T-cell (primary cell): ENCODE data around the gene PARD3B. TPM values are rescaled to one million over a fixed set of nuclear protein-coding genes. Genes with fewer than 3 reads are reported as not detected.

Experiments
- ATAC-seq, 4 experiments: fragments of 200-7000 bp in 3 of 4; fragments of 150-1000 bp in 1 of 4; cut with Tn5 transposase; replicated peaks in 1 of 4; 1 replicate in 3 of 4; 2 replicates in 1 of 4; pipeline ENCODE4 v1.10.0; 2021; ENCODE audit warnings: moderate library complexity in 3 of 4, mild to moderate bottlenecking in 2 of 4, moderate number of reproducible peaks in 1 of 4
- CTCF ChIA-PET, 2 donors: fragments of 300-600 bp; sonication (Branson Sonifier 250); formaldehyde crosslinking; loops; one replicate each; lab custom pipeline; 2022; ENCODE audit warnings: antibody characterized with exemption in 2 of 2; lab: Charles Lee
- POLR2A ChIA-PET, 2 donors: fragments of 300-600 bp; sonication (Branson Sonifier 250); formaldehyde crosslinking; loops; one replicate each; lab custom pipeline; 2022; ENCODE audit warnings: antibody characterized with exemption in 2 of 2; lab: Charles Lee
- DNase-seq, 35 experiments: peaks; one replicate each; pipeline versions ENCODE4 v3.0.0 to v3.0.0-alpha.2; 2013 to 2023
- H3K27ac ChIP-seq: one replicate; pipeline ENCODE4 v1.5.1; 2013; ENCODE audit warnings: low read length
- H3K27me3 ChIP-seq, 2 experiments: replicated peaks in 1 of 2; 1 replicate in 1 of 2; 2 replicates in 1 of 2; pipeline versions ENCODE4 v1.6.1 to v1.7.0; 2013; ENCODE audit warnings: low read length in 1 of 2, mixed read lengths in 1 of 2; ENCODE audit not compliant: control insufficient read depth in 2 of 2, insufficient read depth in 2 of 2; ENCODE audit errors: extremely low read depth in 1 of 2
- H3K36me3 ChIP-seq, 2 donors: 1 replicate in 1 of 2; 2 replicates in 1 of 2; pipeline versions ENCODE4 v1.6.1 to v1.7.0; 2013; ENCODE audit warnings: low read length in 1 of 2; ENCODE audit not compliant: control insufficient read depth in 2 of 2, insufficient read depth in 1 of 2; ENCODE audit errors: extremely low read depth in 1 of 2
- H3K4me1 ChIP-seq, 2 experiments: 1 replicate in 1 of 2; 2 replicates in 1 of 2; pipeline versions ENCODE4 v1.6.1 to v1.7.0; 2013; ENCODE audit warnings: low read length in 2 of 2, mixed read lengths in 1 of 2; ENCODE audit not compliant: insufficient read depth in 2 of 2, control insufficient read depth in 1 of 2; ENCODE audit errors: extremely low read depth in 1 of 2
- H3K4me3 ChIP-seq, 2 donors: 1 replicate in 1 of 2; 2 replicates in 1 of 2; pipeline versions ENCODE4 v1.5.1 to v1.7.0; 2013; ENCODE audit warnings: mild to moderate bottlenecking in 2 of 2, low read length in 1 of 2, moderate library complexity in 1 of 2; ENCODE audit not compliant: control insufficient read depth in 1 of 2; ENCODE audit errors: extremely low read depth in 1 of 2
- H3K9me3 ChIP-seq: 2 replicates; pipeline ENCODE4 v1.7.0; 2013
- H3K27ac Mint-ChIP-seq, 2 donors: one replicate each; pipeline ENCODE4 v1.8.0; 2020 to 2021; ENCODE audit warnings: mild to moderate bottlenecking in 2 of 2, mixed read lengths in 2 of 2
- H3K27me3 Mint-ChIP-seq, 2 donors: one replicate each; pipeline ENCODE4 v1.8.0; 2021 to 2022; ENCODE audit warnings: mixed read lengths in 2 of 2
- H3K36me3 Mint-ChIP-seq: one replicate; pipeline ENCODE4 v1.8.0; 2021; ENCODE audit warnings: mixed read lengths
- H3K4me1 Mint-ChIP-seq, 3 donors: one replicate each; pipeline ENCODE4 v1.8.0; 2020 to 2022; ENCODE audit warnings: mixed read lengths in 3 of 3, mild to moderate bottlenecking in 1 of 3
- H3K4me3 Mint-ChIP-seq, 3 donors: one replicate each; pipeline ENCODE4 v1.8.0; 2020 to 2022; ENCODE audit warnings: mild to moderate bottlenecking in 3 of 3, mixed read lengths in 3 of 3, moderate library complexity in 3 of 3
- H3K9me3 Mint-ChIP-seq, 3 donors: one replicate each; pipeline ENCODE4 v1.8.0; 2020 to 2022; ENCODE audit warnings: mixed read lengths in 3 of 3
- WGBS: methylation state at CpG from one replicate; pipeline ENCODE4 v1.1.5; 2013; ENCODE audit warnings: missing lambda C conversion rate; ENCODE audit not compliant: insufficient coverage; 5-methylcytosine and 5-hydroxymethylcytosine counted together
- total RNA-seq, 35 experiments: library from RNA in 6 of 35; stranded (reverse) in 6 of 35; fragments of 120-200 nt in 1 of 35; gene quantifications; one replicate each; pipeline versions ENCODE4 v1.2.1 to v1.2.4 and lab custom pipeline; 2013 to 2026

PARD3B gene
- total RNA-seq, 5 donors from 2014 or later (not counting 1 experiment from before 2014, with no cell fraction given): 0.75 to 2.0 (median 1.6) TPM

- Mint-ChIP-seq H3K27me3 (no peaks in the 10 kb centered on the region), H3K36me3 (no peaks in the 10 kb centered on the region), H3K9me3 (peaks cover 0 to 4% (median 3%) of the 10 kb centered on the region in 3 donors), H3K27ac (no peak overlapping the region), H3K4me1 (peaks cover 6 to 7% (median 7%) of the 10 kb centered on the region in 3 donors), H3K4me3 (no peak overlapping the region)
- Histone ChIP-seq H3K4me3 (no peak overlapping the region), H3K36me3 (no peaks in the 10 kb centered on the region), H3K9me3 (no peaks in the 10 kb centered on the region), H3K27me3 (no peaks in the 10 kb centered on the region), H3K27ac (no peak overlapping the region), H3K4me1 (no peaks in the 10 kb centered on the region)
- DNase-seq: no peak
- no peak for ATAC-seq
- no CpG with 5 or more reads among the region's 1 CpG for WGBS
- ChIA-PET CTCF (no interaction called here), POLR2A (no interaction called here)
Observed at GRCh38 chr2:205141381-205141780, 596.1 kb downstream of the PARD3B start.

- no peak overlapping the region for H3K4me3 Mint-ChIP-seq
- DNase-seq: no peak
- no peaks in the 10 kb centered on the region for H3K27me3 Mint-ChIP-seq
- Histone ChIP-seq H3K4me1 (no peaks in the 10 kb centered on the region), H3K27ac (no peak overlapping the region), H3K4me3 (no peak overlapping the region), H3K36me3 (no peaks in the 10 kb centered on the region), H3K9me3 (no peaks in the 10 kb centered on the region), H3K27me3 (no peaks in the 10 kb centered on the region)
- WGBS: 97% methylated on average over 4 of the region's 6 CpGs
- H3K4me1 Mint-ChIP-seq: no peaks in the 10 kb centered on the region
- POLR2A ChIA-PET: no interaction called here
- peaks cover 0 to 4% (median 3%) of the 10 kb centered on the region in 3 donors for H3K9me3 Mint-ChIP-seq
- CTCF ChIA-PET: no interaction called here
- H3K27ac Mint-ChIP-seq: no peak overlapping the region
- no peak for ATAC-seq
- H3K36me3 Mint-ChIP-seq: no peaks in the 10 kb centered on the region
Observed at GRCh38 chr2:205145888-205146287, 600.6 kb downstream of the PARD3B start.

GRCh38 chr2:205148755-205149154 is 603.5 kb downstream of the PARD3B start:
- POLR2A ChIA-PET: interaction anchor here in 1 of 2 donors (0.5 kb wide), 1 partner anchor 64 kb away, joined by 3 read pairs; no protein-coding TSS in a partner anchor
- Histone ChIP-seq H3K27ac (no peak overlapping the region), H3K4me3 (no peak overlapping the region), H3K4me1 (no peaks in the 10 kb centered on the region), H3K27me3 (no peaks in the 10 kb centered on the region), H3K9me3 (no peaks in the 10 kb centered on the region), H3K36me3 (no peaks in the 10 kb centered on the region)
- WGBS: 100% methylated on average over 1 of the region's 2 CpGs
- Mint-ChIP-seq H3K36me3 (no peaks in the 10 kb centered on the region), H3K9me3 (peaks cover 0 to 4% (median 3%) of the 10 kb centered on the region in 3 donors), H3K27ac (no peak overlapping the region), H3K27me3 (no peaks in the 10 kb centered on the region), H3K4me3 (no peak overlapping the region), H3K4me1 (no peaks in the 10 kb centered on the region)
- no peak for ATAC-seq
- CTCF ChIA-PET: interaction anchor here in 1 of 2 donors (0.5 kb wide), 1 partner anchor 1721 kb away, joined by 3 read pairs; no protein-coding TSS in a partner anchor
- DNase-seq: no peak

- Histone ChIP-seq H3K36me3 (peaks cover 0 to 4% of the 10 kb centered on the region in 2 donors), H3K4me1 (no peaks in the 10 kb centered on the region), H3K9me3 (no peaks in the 10 kb centered on the region), H3K27me3 (no peaks in the 10 kb centered on the region), H3K27ac (no peak overlapping the region), H3K4me3 (no peak overlapping the region)
- ATAC-seq: no peak
- ChIA-PET CTCF (no interaction called here), POLR2A (no interaction called here)
- H3K4me1 Mint-ChIP-seq: no peaks in the 10 kb centered on the region
- H3K4me3 Mint-ChIP-seq: no peak overlapping the region
- no peaks in the 10 kb centered on the region for H3K9me3 Mint-ChIP-seq
- no CpG with 5 or more reads among the region's 1 CpG for WGBS
- no peaks in the 10 kb centered on the region for H3K36me3 Mint-ChIP-seq
- no peaks in the 10 kb centered on the region for H3K27me3 Mint-ChIP-seq
- no peak overlapping the region for H3K27ac Mint-ChIP-seq
- no peak for DNase-seq
Observed at GRCh38 chr2:205156457-205156856, 611.2 kb downstream of the PARD3B start.

- H3K36me3 Mint-ChIP-seq: no peaks in the 10 kb centered on the region
- WGBS: 91% methylated on average over 5 of the region's 6 CpGs
- peaks cover 0 to 4% of the 10 kb centered on the region in 2 donors for H3K36me3 ChIP-seq
- no peak overlapping the region for H3K4me3 Mint-ChIP-seq
- no peaks in the 10 kb centered on the region for H3K4me1 ChIP-seq
- ATAC-seq (no peak), DNase-seq (no peak)
- H3K4me1 Mint-ChIP-seq: peaks cover 0 to 4% (median 0%) of the 10 kb centered on the region in 3 donors
- no peak overlapping the region for H3K27ac ChIP-seq
- H3K27me3 ChIP-seq: no peaks in the 10 kb centered on the region
- no peaks in the 10 kb centered on the region for H3K27me3 Mint-ChIP-seq
- no peaks in the 10 kb centered on the region for H3K9me3 Mint-ChIP-seq
- no peaks in the 10 kb centered on the region for H3K9me3 ChIP-seq
- ChIA-PET POLR2A (no interaction called here), CTCF (no interaction called here)
- no peak overlapping the region for H3K27ac Mint-ChIP-seq
- no peak overlapping the region for H3K4me3 ChIP-seq
Observed at GRCh38 chr2:205158404-205158803, 613.1 kb downstream of the PARD3B start.

- H3K4me1 ChIP-seq: no peaks in the 10 kb centered on the region
- no peaks in the 10 kb centered on the region for H3K9me3 ChIP-seq
- no CpG with 5 or more reads among the region's 5 CpGs for WGBS
- peaks cover 0 to 4% of the 10 kb centered on the region in 2 donors for H3K36me3 ChIP-seq
- H3K36me3 Mint-ChIP-seq: no peaks in the 10 kb centered on the region
- POLR2A ChIA-PET: no interaction called here
- peaks cover 0 to 4% (median 0%) of the 10 kb centered on the region in 3 donors for H3K4me1 Mint-ChIP-seq
- no peaks in the 10 kb centered on the region for H3K27me3 Mint-ChIP-seq
- no peaks in the 10 kb centered on the region for H3K9me3 Mint-ChIP-seq
- no peak for DNase-seq
- no peaks in the 10 kb centered on the region for H3K27me3 ChIP-seq
- no peak overlapping the region for H3K4me3 ChIP-seq
- H3K27ac Mint-ChIP-seq: no peak overlapping the region
- ATAC-seq: no peak
- CTCF ChIA-PET: no interaction called here
- H3K4me3 Mint-ChIP-seq: no peak overlapping the region
- no peak overlapping the region for H3K27ac ChIP-seq
Observed at GRCh38 chr2:205161156-205161839, 616.0 kb downstream of the PARD3B start.
